RWPE2 (cell line): ENCODE measurements around the gene NTPCR.

Experiments used
- ATAC-seq: fragments of 200-7000 bp; cut with Tn5 transposase; 3 replicates; pipeline ENCODE4 v1.9.1; 2021; ENCODE audit warnings: low read depth
- DNase-seq: peaks from one replicate; pipeline ENCODE4 v3.0.0-alpha.2; 2020; ENCODE audit warnings: low spot score
- H3K27ac ChIP-seq: fragments of 450-650 bp; 2 replicates; pipeline ENCODE4 v1.5.1; 2017; ENCODE audit warnings: mild to moderate bottlenecking; ENCODE audit not compliant: poor library complexity, severe bottlenecking
- H3K27me3 ChIP-seq: fragments of 250-450 bp; sonication (Bioruptor Pico); 2 replicates; pipeline ENCODE4 v1.5.1; 2021; ENCODE audit warnings: mild to moderate bottlenecking, moderate library complexity; ENCODE audit not compliant: insufficient read depth, poor library complexity, severe bottlenecking
- H3K36me3 ChIP-seq: fragments of 250-450 bp; sonication (Bioruptor Pico); 2 replicates; pipeline ENCODE4 v1.5.1; 2020; ENCODE audit warnings: low read depth, mild to moderate bottlenecking, moderate library complexity
- H3K4me1 ChIP-seq: fragments of 250-450 bp; sonication (Bioruptor Pico); 2 replicates; pipeline ENCODE4 v1.5.1; 2021; ENCODE audit warnings: mild to moderate bottlenecking, moderate library complexity; ENCODE audit not compliant: insufficient read depth, poor library complexity, severe bottlenecking
- H3K4me3 ChIP-seq: fragments of 250-450 bp; sonication (Bioruptor Pico); 2 replicates; pipeline ENCODE4 v1.5.1; 2021; ENCODE audit warnings: mild to moderate bottlenecking, moderate library complexity; ENCODE audit not compliant: severe bottlenecking
- H3K9me3 ChIP-seq: fragments of 250-450 bp; sonication (Bioruptor Pico); 2 replicates; pipeline ENCODE4 v1.5.1; 2021; ENCODE audit warnings: mild to moderate bottlenecking, moderate library complexity; ENCODE audit not compliant: severe bottlenecking
- TF ChIP-seq, protein P1 (sequence below): fragments of 450-650 bp; IDR thresholded peaks from one replicate; pipeline ENCODE4 v1.5.1; 2017; ENCODE audit warnings: mild to moderate bottlenecking, moderate library complexity; ENCODE audit not compliant: poor library complexity, severe bottlenecking

NTPCR gene

DNA sequence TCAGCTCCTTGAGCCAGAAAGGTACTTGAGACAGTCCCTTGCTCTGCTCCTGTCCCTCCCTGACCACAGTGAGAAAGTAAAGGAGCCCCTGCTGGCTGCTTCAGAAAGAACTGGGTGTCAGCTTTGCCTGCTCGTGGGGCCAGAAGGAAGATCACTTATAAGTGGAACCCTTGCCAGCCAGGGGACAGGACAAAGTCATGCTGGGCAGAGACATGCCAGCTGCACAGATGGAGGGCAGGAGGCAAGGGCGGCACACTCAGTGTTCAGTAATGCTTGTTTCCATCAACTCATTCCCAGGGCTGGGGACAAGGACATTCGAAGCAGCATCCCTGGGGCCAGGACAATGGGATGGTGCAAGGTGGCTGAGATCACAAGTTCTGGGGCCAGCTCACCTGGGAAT lies 41.8 kb downstream of the NTPCR start:
- H3K27ac ChIP-seq: no peak overlapping the region
- DNase-seq (no peak), ATAC-seq (no peak)
- H3K4me1 ChIP-seq: no peaks in the 10 kb centered on the region
- no peaks in the 10 kb centered on the region for H3K36me3 ChIP-seq
- H3K9me3 ChIP-seq: no peaks in the 10 kb centered on the region
- TF ChIP-seq, protein P1, sequence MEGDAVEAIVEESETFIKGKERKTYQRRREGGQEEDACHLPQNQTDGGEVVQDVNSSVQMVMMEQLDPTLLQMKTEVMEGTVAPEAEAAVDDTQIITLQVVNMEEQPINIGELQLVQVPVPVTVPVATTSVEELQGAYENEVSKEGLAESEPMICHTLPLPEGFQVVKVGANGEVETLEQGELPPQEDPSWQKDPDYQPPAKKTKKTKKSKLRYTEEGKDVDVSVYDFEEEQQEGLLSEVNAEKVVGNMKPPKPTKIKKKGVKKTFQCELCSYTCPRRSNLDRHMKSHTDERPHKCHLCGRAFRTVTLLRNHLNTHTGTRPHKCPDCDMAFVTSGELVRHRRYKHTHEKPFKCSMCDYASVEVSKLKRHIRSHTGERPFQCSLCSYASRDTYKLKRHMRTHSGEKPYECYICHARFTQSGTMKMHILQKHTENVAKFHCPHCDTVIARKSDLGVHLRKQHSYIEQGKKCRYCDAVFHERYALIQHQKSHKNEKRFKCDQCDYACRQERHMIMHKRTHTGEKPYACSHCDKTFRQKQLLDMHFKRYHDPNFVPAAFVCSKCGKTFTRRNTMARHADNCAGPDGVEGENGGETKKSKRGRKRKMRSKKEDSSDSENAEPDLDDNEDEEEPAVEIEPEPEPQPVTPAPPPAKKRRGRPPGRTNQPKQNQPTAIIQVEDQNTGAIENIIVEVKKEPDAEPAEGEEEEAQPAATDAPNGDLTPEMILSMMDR: no peak
- no peaks in the 10 kb centered on the region for H3K27me3 ChIP-seq
- H3K4me3 ChIP-seq: no peak overlapping the region

DNA sequence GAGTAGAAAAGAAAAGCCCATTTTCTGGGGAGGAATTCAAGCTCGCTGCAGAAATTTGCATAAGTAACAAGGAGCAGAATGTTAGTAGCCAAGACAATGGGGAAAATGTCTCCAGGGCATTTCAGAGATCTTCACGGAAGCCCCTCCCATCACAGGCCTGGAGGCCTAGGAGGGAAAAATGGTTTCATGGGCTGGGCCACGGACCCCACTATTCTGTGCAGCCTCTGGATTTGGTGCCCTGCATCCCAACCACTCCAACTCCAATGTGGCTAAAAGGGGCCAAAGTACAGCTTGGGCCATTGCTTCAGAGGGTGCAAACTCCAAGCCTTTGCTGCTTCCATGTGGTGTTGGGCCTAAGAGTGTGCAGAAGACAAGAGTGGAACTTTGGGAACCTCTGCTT lies 43.1 kb downstream of the NTPCR start:
- TF ChIP-seq, protein P1: no peak
- DNase-seq (no peak), ATAC-seq (no peak)
- Histone ChIP-seq H3K27me3 (no peaks in the 10 kb centered on the region), H3K36me3 (no peaks in the 10 kb centered on the region), H3K4me3 (no peak overlapping the region), H3K9me3 (no peaks in the 10 kb centered on the region), H3K4me1 (no peaks in the 10 kb centered on the region), H3K27ac (no peak overlapping the region)

DNA sequence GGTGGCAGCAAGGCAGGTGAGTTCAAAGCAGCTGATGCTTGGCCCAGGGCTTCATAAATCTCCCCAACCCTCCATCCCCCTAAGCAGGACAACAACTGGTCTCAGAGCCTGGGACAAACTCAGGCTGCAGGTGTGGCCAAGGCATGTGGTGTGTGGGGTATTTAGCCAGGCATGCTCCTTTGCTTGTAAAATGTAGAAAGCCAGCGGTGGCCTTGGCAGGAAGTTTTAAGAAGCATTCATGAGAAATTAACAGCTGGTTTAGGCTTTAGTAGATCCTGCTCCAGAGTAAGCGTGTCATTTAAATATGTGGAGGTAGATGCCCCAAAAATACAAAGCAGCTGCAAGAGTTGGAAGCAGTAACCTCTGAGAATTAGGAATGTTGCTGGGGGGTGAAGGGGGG lies 44.8 kb downstream of the NTPCR start:
- no peaks in the 10 kb centered on the region for H3K9me3 ChIP-seq

DNA sequence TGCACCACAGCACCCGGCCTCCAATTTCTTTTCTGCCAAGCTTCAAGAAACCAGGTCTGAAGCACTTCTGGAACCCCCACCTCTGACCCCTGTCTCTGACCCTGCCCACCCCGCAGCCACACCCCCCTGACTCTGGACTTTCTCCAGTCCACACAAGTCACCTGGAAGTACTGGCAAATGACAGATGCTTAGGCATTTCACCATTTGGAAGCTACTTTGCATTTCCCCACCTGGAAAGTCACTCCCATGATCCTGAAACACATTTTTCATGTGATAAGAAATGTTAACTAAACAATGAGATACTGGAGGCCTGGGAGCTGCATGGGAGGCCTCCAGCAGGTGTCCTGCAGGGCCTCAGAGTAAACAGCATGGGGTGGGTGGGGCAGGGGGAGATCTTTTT lies 45.7 kb downstream of the NTPCR start:
- H3K4me1 ChIP-seq: no peaks in the 10 kb centered on the region
- H3K9me3 ChIP-seq: no peaks in the 10 kb centered on the region
- H3K36me3 ChIP-seq: no peaks in the 10 kb centered on the region
- H3K27me3 ChIP-seq: no peaks in the 10 kb centered on the region
- TF ChIP-seq, protein P1: no peak
- H3K27ac ChIP-seq: no peak overlapping the region
- ATAC-seq (no peak), DNase-seq (no peak)
- H3K4me3 ChIP-seq: no peak overlapping the region

More for the DNA sequence above, 44.8 kb downstream of the NTPCR start:
- H3K27ac ChIP-seq: no peak overlapping the region
- H3K27me3 ChIP-seq: no peaks in the 10 kb centered on the region
- TF ChIP-seq, protein P1: no peak
- no peak for ATAC-seq
- DNase-seq: no peak
- H3K4me3 ChIP-seq: no peak overlapping the region
- H3K4me1 ChIP-seq: no peaks in the 10 kb centered on the region
- no peaks in the 10 kb centered on the region for H3K36me3 ChIP-seq

DNA sequence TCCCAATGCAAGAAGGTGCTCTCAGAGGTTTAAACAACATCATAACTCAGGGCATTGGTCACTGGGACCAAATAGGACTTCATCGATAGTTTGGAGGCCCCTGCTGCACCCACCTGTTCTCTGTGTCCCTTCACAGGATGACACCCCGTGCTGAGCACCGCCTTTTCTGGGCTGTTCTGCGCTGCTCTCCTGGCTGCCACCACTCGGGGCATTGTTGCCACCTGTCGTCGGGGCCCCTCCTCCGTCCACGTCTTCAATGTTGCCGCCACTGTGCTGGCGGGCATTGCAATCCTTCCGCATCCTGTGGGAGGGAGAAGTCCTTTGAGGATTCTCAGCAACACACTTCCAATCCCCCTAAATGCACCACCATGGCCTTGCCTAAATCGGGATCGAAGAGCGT lies 47.7 kb downstream of the NTPCR start:
- no peak overlapping the region for H3K27ac ChIP-seq
- ATAC-seq (no peak), DNase-seq (no peak)
- no peak overlapping the region for H3K4me3 ChIP-seq
- H3K9me3 ChIP-seq: no peaks in the 10 kb centered on the region
- H3K27me3 ChIP-seq: no peaks in the 10 kb centered on the region
- H3K4me1 ChIP-seq: no peaks in the 10 kb centered on the region
- TF ChIP-seq, protein P1: no peak
- H3K36me3 ChIP-seq: no peaks in the 10 kb centered on the region
